H9 (cell line): ENCODE data around the gene MAGEA4. TPM values are rescaled to one million over a fixed set of nuclear protein-coding genes. Genes with fewer than 3 reads are reported as not detected.

ENCODE experiments used
- DNase-seq: peaks from one replicate; pipeline ENCODE4 v3.0.0-alpha.2; 2017
- H2AFZ ChIP-seq: one replicate; pipeline ENCODE4 v1.6.1; 2013; ENCODE audit warnings: mild to moderate bottlenecking, low read length, control low read depth, moderate library complexity
- H2AK5ac ChIP-seq: 2 replicates; pipeline ENCODE4 v1.6.1; 2013; ENCODE audit warnings: low read length, control low read depth, mixed read lengths; ENCODE audit not compliant: insufficient read length
- H2BK120ac ChIP-seq: one replicate; pipeline ENCODE4 v1.6.1; 2013; ENCODE audit warnings: low read depth, mild to moderate bottlenecking, low read length, control low read depth, inconsistent platforms; ENCODE audit not compliant: poor library complexity, severe bottlenecking
- H2BK12ac ChIP-seq: 2 replicates; pipeline ENCODE4 v1.6.1; 2013; ENCODE audit warnings: low read length, control low read depth, mixed read lengths, low read depth; ENCODE audit not compliant: insufficient read length
- H2BK15ac ChIP-seq: 2 replicates; pipeline ENCODE4 v1.6.1; 2013; ENCODE audit warnings: low read depth, low read length, control low read depth
- H2BK20ac ChIP-seq: one replicate; pipeline ENCODE4 v1.6.1; 2013; ENCODE audit warnings: low read depth, mild to moderate bottlenecking, low read length, control low read depth, inconsistent platforms; ENCODE audit not compliant: poor library complexity, severe bottlenecking
- H2BK5ac ChIP-seq: 2 replicates; pipeline ENCODE4 v1.6.1; 2013; ENCODE audit warnings: low read length, control low read depth, mixed read lengths; ENCODE audit not compliant: insufficient read length
- H3K14ac ChIP-seq: 2 replicates; pipeline ENCODE4 v1.6.1; 2013; ENCODE audit warnings: low read length, control low read depth; ENCODE audit not compliant: insufficient read depth
- H3K18ac ChIP-seq: 2 replicates; pipeline ENCODE4 v1.6.1; 2013; ENCODE audit warnings: low read depth, mild to moderate bottlenecking, mixed read lengths, low read length, control low read depth; ENCODE audit not compliant: insufficient read length
- H3K23ac ChIP-seq: 2 replicates; pipeline ENCODE4 v1.6.1; 2013; ENCODE audit warnings: low read length, control low read depth, mixed read lengths, low read depth; ENCODE audit not compliant: insufficient read length
- H3K23me2 ChIP-seq: 2 replicates; pipeline ENCODE4 v1.6.1; 2013; ENCODE audit warnings: low read depth, mild to moderate bottlenecking, mixed read lengths, low read length, control low read depth; ENCODE audit not compliant: insufficient read length, poor library complexity, severe bottlenecking
- H3K27ac ChIP-seq: 2 replicates; pipeline ENCODE4 v1.5.1; 2013; ENCODE audit warnings: low read length, control low read depth, mixed read lengths, low read depth; ENCODE audit not compliant: insufficient read length
- H3K27me3 ChIP-seq: 2 replicates; pipeline ENCODE4 v1.6.1; 2013; ENCODE audit warnings: low read length, control low read depth, inconsistent platforms; ENCODE audit not compliant: insufficient read depth
- H3K4ac ChIP-seq: 2 replicates; pipeline ENCODE4 v1.6.1; 2013; ENCODE audit warnings: low read depth, mild to moderate bottlenecking, control low read depth, inconsistent platforms, low read length, moderate library complexity
- H3K4me1 ChIP-seq: 2 replicates; pipeline ENCODE4 v1.6.1; 2013; ENCODE audit warnings: low read length, control low read depth, inconsistent platforms; ENCODE audit not compliant: insufficient read depth
- H3K4me2 ChIP-seq: 2 replicates; pipeline ENCODE4 v1.6.1; 2013; ENCODE audit warnings: low read length, control low read depth, mixed read lengths; ENCODE audit not compliant: insufficient read length, insufficient read depth
- H3K56ac ChIP-seq: 2 replicates; pipeline ENCODE4 v1.6.1; 2013; ENCODE audit warnings: low read depth, mild to moderate bottlenecking, mixed read lengths, low read length, control low read depth; ENCODE audit not compliant: insufficient read length
- H3K79me1 ChIP-seq: 2 replicates; pipeline ENCODE4 v1.6.1; 2013; ENCODE audit warnings: low read depth, mild to moderate bottlenecking, moderate library complexity, low read length, control low read depth, inconsistent platforms; ENCODE audit not compliant: insufficient read depth, poor library complexity, severe bottlenecking
- H3K79me2 ChIP-seq: 2 replicates; pipeline ENCODE4 v1.6.1; 2013; ENCODE audit warnings: low read length, control low read depth, inconsistent platforms; ENCODE audit not compliant: insufficient read depth
- H3K9ac ChIP-seq: 2 replicates; pipeline ENCODE4 v1.6.1; 2013; ENCODE audit warnings: low read length, control low read depth, mixed read lengths; ENCODE audit not compliant: insufficient read length; ENCODE audit errors: extremely low read depth
- H3K9me3 ChIP-seq: one replicate; pipeline ENCODE4 v1.6.1; 2013; ENCODE audit warnings: low read depth, low read length, inconsistent platforms; ENCODE audit not compliant: control insufficient read depth
- H3T11ph ChIP-seq: one replicate; pipeline ENCODE4 v1.6.1; 2013; ENCODE audit warnings: mild to moderate bottlenecking, low read length, control low read depth, inconsistent platforms
- H4K20me1 ChIP-seq: one replicate; pipeline ENCODE4 v1.6.1; 2013; ENCODE audit not compliant: control insufficient read depth, insufficient read length, insufficient read depth
- H4K5ac ChIP-seq: 2 replicates; pipeline ENCODE4 v1.6.1; 2013; ENCODE audit warnings: low read depth, mild to moderate bottlenecking, mixed read lengths, low read length, control low read depth; ENCODE audit not compliant: insufficient read length
- H4K8ac ChIP-seq: replicated peaks from 2 replicates; pipeline ENCODE4 v1.6.1; 2013; ENCODE audit warnings: low read length, control low read depth, mixed read lengths, low read depth; ENCODE audit not compliant: insufficient read length
- H4K91ac ChIP-seq: 2 replicates; pipeline ENCODE4 v1.6.1; 2013; ENCODE audit warnings: low read depth, mild to moderate bottlenecking, moderate library complexity, mixed read lengths, low read length, control low read depth; ENCODE audit not compliant: insufficient read length
- H3K27ac Mint-ChIP-seq, 3 experiments: 2 replicates in 2 of 3; 3 replicates in 1 of 3; pipeline ENCODE4 v1.8.0; 2020 to 2021; ENCODE audit warnings: mixed read lengths in 3 of 3, mild to moderate bottlenecking in 1 of 3, moderate library complexity in 1 of 3
- H3K27me3 Mint-ChIP-seq: 2 replicates; pipeline ENCODE4 v1.8.0; 2021; ENCODE audit warnings: low read depth, mild to moderate bottlenecking, moderate library complexity, mixed read lengths
- H3K36me3 Mint-ChIP-seq, 3 experiments: 2 replicates in 2 of 3; 3 replicates in 1 of 3; pipeline ENCODE4 v1.8.0; 2020 to 2021; ENCODE audit warnings: low read depth in 3 of 3, mixed read lengths in 3 of 3; ENCODE audit not compliant: insufficient read depth in 1 of 3
- H3K4me1 Mint-ChIP-seq, 2 experiments: 2 replicates each; pipeline ENCODE4 v1.8.0; 2020; ENCODE audit warnings: mixed read lengths in 2 of 2
- H3K4me3 Mint-ChIP-seq, 2 experiments: 2 replicates in 1 of 2; 3 replicates in 1 of 2; pipeline ENCODE4 v1.8.0; 2020 to 2021; ENCODE audit warnings: mild to moderate bottlenecking in 2 of 2, mixed read lengths in 2 of 2, moderate library complexity in 1 of 2
- H3K9me3 Mint-ChIP-seq, 2 experiments: 2 replicates in 1 of 2; 3 replicates in 1 of 2; pipeline ENCODE4 v1.8.0; 2020; ENCODE audit warnings: mild to moderate bottlenecking in 2 of 2, mixed read lengths in 2 of 2, moderate library complexity in 1 of 2
- CTCF ChIP-seq: fragments of 200-600 bp; sonication (generic); conservative IDR thresholded peaks from 3 replicates; pipeline ENCODE4 v1.8.0; 2021; ENCODE audit warnings: antibody characterized with exemption, mild to moderate bottlenecking
- WGBS: extraction: QIAGEN DNeasy Blood & Tissue Kit; methylation state at CpG from one replicate; pipeline ENCODE4 v1.1.7; 2013; ENCODE audit warnings: missing lambda C conversion rate, low lambda C conversion rate, mixed read lengths; ENCODE audit not compliant: insufficient read length; ENCODE audit errors: extremely low coverage; 5-methylcytosine and 5-hydroxymethylcytosine counted together
- total RNA-seq: library from RNA; stranded (reverse); gene quantifications from 2 replicates; pipeline ENCODE4 v1.2.1, GENCODE V29; 2021

Gene MAGEA4
- total RNA-seq, 1 experiment from 2014 or later, result 0.68 TPM

GRCh38 chrX:151880895-151881294, 31.8 kb upstream of the MAGEA4 start:
- no peak overlapping the region for H4K5ac ChIP-seq
- no peak overlapping the region for H2BK20ac ChIP-seq
- Mint-ChIP-seq H3K36me3 (peaks cover 3 to 9% (median 5%) of the 10 kb centered on the region in 3 experiments; a peak in 6 of 7 replicates), H3K27me3 (no peaks in the 10 kb centered on the region; the same call in 1 of the 2 replicates), H3K4me3 (no peak overlapping the region), H3K9me3 (peaks cover 76 to 78% of the 10 kb centered on the region in 2 experiments), H3K4me1 (0 out of 4 replicates have a peak, but pooled peaks cover 0 to 3% of the 10 kb centered on the region in 2 experiments), H3K27ac (no peak overlapping the region)
- H2AFZ ChIP-seq, result no peak overlapping the region
- H3K4me2 ChIP-seq, result no peak overlapping the region
- no peak overlapping the region for H2AK5ac ChIP-seq
- H2BK12ac ChIP-seq, result no peak overlapping the region
- no peaks in the 10 kb centered on the region for H4K20me1 ChIP-seq
- no peak overlapping the region for H3K14ac ChIP-seq
- no peak overlapping the region for H3K23ac ChIP-seq
- no peaks in the 10 kb centered on the region for H3K27me3 ChIP-seq
- no peak for DNase-seq
- H3K27ac ChIP-seq, result no peak overlapping the region
- H3K4ac ChIP-seq, result no peak overlapping the region
- H2BK15ac ChIP-seq, result no peak overlapping the region
- TF ChIP-seq CTCF, result no peak
- H3K4me1 ChIP-seq, result no peaks in the 10 kb centered on the region
- no CpG with 5 or more reads among the region's 2 CpGs for WGBS
- H3T11ph ChIP-seq, result no peak overlapping the region
- no peaks in the 10 kb centered on the region for H3K79me1 ChIP-seq
- H4K8ac ChIP-seq, result no peak overlapping the region
- no peaks in the 10 kb centered on the region for H3K23me2 ChIP-seq
- no peaks in the 10 kb centered on the region for H3K79me2 ChIP-seq
- no peak overlapping the region for H2BK5ac ChIP-seq
- H4K91ac ChIP-seq, result no peak overlapping the region
- peaks cover 12% of the 10 kb centered on the region for H3K9me3 ChIP-seq
- no peak overlapping the region for H3K9ac ChIP-seq
- H3K18ac ChIP-seq, result no peak overlapping the region
- no peak overlapping the region for H2BK120ac ChIP-seq
- H3K56ac ChIP-seq, result no peak overlapping the region
